ENCODE measurements around the gene IL17F.
"Not testable (repeated sequence)": the region's sequence is repeated elsewhere in the genome, so short reads cannot be mapped to it uniquely, and the experiment has no call there.

The IL17F gene

DNA sequence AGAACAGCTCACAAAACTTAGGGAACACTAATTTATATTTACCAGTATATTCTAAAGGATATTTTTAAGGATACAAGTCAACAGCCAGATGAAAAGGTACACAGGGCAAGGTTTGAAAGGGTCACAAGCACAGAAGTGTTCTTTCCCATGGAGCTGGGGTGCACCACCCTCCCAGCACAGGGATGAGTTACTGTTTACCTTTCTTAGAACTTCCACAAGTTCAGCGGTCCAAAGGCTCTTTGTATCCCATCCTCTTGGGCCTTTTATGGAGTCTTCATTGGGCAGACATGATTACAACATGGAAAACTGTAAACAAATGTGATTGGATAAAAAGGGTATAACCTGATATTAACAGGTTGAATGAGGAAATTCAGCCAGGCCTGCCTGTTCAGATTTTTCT, 1.1 kb upstream of the IL17F start:
- DNase-seq (ENCODE audit: low read depth), result no peak

DNA sequence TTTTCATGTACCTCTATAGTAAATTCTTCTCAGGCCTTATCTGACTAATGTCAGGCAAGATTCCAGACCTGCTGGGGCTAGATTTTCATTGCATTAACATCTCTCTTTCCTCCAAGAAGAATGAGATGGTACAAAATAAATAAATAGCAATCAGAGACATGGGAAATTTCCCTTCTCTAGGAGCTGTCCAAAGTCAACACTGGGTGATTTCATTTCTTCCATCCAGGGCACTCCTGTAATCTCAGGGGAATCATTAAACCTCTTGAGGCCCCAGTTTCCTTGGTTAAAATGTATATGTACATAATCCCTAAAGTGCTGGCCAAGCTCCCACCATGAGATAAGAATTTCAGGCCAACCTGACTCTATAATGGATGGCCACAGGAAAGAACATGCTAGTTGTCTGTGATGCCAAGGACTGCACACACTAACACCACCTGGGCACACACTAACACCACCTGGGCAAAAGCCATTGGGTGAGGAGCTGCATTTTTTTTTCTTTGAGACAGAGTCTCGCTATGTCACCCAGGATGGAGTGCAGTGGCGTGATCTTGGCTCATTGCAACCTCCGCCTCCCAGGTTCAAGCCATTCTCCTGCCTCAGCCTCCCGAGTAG, 912 bp downstream of the IL17F start:
- no peak for DNase-seq (ENCODE audit: low read depth)

DNA sequence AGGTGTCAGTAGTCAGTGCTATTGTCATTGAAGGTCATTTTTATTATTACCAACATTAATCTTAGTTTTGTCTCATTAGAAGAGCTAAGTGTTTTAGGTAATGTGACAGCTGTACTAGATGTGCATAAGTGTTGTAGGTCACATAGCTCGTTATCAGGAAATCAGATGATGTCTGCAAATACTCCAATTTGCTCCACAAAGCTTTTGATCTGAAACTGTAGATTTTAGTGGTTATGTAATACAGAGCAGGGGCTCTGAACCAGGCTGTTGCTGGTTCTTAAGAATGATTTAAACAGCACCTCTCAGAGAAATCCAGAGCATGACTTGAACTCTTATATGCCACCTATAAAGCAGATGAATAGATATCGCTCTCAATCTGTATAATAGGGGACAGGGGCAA, 2.5 kb downstream of the IL17F start:
- no peak for DNase-seq (ENCODE audit: low read depth)

DNA sequence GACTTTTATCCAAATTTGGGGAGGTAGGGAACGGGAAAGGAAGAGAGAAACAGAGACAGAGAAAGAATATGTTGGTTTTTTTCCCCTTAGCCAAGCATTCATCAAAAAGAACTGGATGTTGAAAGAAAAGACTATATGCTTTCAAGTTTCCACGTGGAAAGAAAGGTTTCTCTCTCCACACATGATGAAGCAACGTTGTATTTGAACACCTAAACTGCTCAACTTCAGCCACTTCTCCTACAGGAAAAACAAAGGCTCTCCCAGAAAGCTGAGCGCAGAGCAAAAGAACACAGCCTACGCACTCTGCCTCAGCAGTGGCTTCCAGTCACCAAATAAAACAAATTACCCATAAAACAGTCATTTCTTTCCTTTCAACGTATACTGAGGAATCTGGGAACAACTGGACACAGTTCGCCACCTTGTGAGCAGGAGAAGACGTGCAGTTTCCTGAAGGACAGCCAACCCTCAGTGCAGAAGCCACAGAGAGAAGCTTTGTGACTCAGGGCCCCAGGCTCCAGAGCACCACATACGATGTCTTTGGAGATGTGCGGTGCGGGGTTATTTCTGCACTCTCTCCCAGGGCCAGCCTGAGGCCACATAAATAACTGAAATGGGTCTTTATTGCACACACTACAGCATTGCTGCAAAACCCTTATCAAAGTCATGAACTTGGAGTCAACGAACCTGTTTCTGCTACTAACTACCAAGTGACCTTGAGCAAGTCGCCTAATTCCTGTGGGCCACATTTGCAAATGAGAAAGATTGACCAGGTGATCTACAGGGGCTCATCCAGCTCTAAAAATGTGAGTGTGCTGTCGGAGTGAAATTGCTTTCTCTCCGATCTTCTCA, 10.1 kb downstream of the IL17F start:
- DNase-seq (ENCODE audit: low read depth), result peak; percentile 54

DNA sequence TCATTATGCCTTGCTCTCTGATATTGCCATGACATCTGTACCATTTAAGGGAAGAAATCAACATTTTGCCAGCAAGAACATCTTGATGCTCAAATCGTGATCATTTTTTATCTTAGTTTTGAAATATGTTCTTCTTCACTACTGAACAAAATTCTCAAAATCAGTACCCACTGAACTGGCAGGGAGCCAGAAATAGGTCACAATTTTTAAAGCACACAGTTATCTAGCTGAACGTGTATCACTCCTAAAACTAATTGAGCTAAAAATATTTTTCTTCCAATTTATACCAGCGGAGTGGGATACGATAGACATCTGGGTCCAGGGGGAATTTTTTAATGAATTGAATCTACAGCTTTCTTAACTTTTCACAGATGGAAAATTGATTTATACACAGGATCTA, 11.3 kb downstream of the IL17F start:
- DNase-seq (ENCODE audit: low read depth), result no peak

DNA sequence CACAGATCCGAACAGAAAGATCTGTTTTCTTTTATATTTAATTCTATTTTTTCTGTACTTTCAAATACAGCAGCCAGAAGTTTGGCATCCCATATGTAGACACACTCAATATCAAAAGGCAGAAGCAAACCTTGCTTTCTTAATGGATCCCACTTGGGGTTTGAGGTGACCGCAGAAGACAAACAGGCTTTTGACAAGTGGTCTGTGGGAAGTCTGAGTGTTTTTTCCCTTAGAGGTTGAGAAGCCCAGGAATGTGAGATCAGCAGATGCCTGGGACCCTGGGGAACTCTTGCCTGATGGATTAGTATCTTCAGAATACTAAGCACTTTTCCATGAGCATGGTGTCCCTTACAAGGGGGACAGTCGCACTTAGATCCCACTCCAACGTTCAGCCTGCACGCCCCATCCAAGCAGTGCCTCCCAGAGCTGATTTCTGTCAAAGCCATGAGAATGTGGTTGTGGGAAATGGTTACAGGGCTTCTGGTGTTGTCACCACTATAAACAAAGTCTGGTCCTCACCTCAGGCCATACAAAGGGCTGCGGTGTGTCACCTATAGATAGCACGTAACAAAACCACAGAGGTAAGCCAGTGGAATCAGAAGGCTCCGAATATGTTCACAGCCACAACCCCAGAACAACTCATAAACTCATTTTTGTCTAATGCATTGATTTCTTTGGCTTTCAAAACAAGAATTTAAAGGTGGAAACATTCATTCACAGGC, 12.7 kb downstream of the IL17F start:
- no peak for DNase-seq (ENCODE audit: low read depth)

DNA sequence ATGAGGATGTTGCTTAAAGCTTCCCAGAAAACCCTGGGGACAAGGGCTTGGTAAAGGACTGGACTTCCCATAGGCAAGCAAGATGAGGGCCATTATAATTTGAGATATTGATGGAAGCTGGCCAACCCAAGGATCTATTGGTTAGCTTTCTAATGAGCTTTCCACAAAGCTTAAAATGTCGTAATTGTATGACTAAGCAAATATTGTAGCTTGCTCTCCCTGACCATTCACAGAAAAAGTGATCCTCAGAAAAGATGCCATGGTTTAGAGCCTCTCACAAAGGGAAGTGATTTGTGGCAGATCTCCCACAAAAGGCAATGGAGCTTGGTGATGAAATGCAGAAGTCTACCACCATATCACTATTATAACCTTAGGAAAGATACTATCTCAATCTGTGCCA, 13.6 kb downstream of the IL17F start:
- no peak for DNase-seq (ENCODE audit: low read depth)

DNA sequence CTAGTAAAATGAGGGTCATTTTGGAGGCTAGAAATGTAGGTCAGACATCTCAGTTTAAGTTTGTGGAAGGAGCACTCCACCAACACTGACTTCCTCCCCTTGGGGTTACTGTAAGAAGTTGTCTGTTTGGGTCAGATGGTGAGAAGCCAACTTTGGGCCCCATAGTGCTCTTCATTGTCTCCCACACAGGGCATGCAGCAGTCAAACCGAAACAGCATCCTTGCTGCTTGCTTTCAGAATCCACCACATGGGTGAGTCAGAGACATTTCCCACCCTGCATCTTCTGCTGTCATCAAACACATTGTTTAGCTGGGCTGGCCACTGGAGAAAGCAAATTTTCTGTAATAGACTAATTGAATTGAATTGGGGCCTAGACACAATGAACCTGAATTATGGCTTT, 16.8 kb downstream of the IL17F start:
- DNase-seq (ENCODE audit: low read depth), result no peak

DNA sequence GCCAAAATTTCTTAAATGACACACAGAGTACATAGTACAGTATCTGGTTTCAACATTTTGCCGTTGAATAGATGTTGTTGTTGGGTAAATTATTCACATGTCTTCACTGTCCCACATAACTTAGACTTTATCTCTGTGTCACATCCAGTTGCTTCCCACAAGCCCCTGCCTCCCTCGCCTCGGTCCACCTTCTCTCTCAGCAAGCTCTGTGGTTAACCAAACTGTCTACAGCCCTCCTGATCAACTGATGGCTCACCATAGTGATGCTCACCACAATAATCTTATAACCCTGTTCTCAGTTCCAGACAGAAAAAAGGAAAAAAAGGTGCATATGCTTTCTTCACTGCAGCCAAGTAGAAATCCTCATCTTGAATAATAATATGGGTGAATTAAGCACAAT, 23.0 kb downstream of the IL17F start:
- DNase-seq (ENCODE audit: low read depth), result no peak

DNA sequence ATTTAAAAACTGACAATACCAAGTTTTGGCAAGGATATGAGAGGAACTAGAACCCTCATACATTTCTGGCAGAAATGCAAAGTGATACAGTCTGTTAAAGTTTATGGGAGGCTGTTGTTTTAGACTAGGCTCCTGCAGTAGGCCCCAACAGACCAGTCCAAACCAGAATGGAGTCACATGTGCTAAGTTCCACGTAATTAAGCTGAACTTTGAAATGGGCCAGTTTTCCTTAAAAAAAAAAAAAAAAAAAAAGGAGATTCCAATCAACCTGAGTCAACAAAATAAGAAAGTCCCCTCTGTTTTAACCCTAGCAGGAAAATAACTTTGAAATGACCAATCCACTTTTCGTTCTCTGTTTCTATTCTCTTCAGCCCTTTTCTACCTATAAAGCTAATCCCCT, 26.5 kb downstream of the IL17F start:
- DNase-seq (ENCODE audit: low read depth), result no peak

DNA sequence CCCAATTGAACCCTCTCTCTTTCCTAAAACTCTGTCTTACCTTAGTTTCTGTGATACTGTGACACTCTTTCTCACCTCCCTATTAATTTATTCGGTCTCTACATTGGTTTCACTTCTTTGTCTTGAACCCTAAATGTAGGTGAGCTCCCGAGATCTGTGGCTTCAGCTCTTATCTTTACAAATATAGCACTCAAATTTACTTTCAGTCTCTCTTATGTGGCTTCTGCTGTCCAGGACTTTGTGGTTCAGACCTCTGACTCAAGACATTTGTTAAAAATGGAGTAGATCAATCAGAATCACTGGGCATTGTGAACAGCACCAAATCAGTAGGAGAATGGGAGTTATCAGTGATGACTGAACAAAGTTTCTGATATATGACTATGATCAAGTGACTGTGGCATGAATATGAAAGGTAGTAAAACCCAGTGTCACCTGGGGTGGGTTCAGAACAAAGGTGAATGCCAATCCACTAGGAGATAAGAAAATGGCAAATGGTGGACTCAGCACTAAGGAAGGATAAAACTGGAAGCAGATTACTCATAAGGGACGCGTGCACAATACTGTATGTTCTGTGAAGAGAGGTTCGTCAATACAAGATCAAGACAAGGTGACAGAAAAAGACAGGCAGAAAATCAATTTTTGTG, 27.2 kb downstream of the IL17F start:
- no peak for DNase-seq (ENCODE audit: low read depth)

DNA sequence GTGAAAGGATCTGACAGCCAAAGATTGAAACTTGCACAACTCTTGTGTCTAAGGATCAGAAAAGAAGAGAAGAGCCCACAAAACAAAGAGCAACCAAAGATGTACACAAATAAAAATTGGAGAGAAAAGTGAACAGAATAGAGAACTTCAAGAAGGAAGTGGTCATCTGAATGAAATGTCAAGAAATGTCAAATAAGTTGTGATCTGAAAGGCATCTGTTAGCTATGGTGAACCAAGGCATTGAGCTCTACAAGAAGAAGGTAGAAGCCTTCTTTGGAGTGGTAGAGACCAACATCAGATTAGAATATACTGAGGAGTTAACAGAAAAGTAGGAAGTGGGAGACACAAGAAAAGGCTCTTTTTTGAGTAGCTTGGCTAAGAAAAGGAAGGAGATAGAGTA, 28.5 kb downstream of the IL17F start:
- DNase-seq (ENCODE audit: low read depth), result no peak

DNA sequence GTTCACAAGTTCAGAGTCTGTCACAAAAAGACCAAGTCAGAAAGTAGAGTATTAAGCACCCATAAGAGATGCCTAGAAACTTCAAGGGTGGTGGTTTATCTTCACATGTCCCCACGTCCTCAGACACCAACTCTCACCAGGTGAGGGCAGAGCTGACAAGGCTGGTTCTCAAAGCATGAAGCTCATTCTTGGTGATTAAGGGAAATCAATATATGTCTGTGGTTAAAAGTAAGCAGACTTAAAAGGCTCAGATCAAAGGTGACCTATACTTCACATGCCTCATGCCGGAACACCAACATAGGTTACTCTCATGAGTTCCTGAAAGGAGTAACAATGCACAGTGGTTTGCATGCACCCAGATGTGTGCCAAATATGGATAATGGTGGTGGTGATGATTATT, 31.2 kb downstream of the IL17F start:
- DNase-seq (ENCODE audit: low read depth), result no peak

DNA sequence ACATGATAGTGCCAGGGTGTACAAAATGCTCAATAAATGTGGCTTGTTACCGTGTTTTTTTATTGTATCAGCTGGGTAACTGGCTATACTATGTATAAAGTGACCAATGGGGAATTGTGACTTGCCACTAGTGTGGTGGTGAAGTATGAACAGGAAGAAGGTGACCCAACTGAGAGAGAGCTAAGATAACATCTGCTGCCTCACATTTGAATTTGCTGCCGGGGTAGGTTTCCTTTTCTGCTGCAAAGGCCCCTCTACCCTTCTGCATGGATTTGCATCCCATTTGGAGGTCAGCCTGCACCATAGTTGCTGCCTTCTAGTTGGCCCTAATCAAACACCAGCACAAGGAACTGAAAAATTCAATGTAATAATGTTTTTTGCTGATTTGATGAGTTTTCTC, 34.1 kb downstream of the IL17F start:
- no peak for DNase-seq (ENCODE audit: low read depth)

DNA sequence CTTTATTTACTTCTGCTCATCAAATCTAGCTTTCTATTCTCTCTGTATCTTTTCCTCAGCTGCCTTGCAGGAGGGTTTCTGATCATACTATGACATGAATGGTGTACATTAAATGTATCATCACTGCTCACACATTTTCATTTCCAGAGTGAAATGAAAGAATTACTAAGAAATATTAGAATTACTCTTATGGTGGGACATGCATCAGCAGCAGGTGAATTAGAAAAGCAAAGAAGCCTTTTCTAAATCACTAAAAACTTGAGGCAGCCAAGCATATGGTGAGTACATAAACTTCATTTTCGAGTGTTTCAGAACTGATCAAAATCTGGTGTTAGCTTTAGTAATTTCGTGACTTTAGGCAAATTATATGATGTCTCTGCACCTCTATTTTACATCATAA, 34.5 kb downstream of the IL17F start:
- DNase-seq (ENCODE audit: low read depth), result no peak

DNA sequence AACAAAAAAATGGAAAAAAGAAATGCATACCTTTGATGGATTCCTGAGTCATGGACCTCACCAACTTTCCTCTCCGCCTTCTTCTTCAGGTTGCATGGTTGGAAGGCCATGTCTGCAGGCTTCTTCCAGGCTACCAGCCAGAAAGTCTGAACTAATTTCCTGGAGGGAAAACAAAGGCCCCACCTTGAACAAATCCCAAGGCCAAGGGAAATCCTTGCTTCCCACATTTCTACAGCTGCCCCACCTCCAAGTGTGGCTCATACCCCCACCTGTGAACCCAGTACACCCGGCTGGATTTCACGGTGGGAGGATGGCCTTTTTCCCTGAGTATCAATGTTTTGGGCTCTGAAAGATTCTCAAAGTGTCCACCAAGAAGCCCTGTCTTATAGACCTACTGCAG, 35.7 kb downstream of the IL17F start:
- DNase-seq (ENCODE audit: low read depth), result no peak

DNA sequence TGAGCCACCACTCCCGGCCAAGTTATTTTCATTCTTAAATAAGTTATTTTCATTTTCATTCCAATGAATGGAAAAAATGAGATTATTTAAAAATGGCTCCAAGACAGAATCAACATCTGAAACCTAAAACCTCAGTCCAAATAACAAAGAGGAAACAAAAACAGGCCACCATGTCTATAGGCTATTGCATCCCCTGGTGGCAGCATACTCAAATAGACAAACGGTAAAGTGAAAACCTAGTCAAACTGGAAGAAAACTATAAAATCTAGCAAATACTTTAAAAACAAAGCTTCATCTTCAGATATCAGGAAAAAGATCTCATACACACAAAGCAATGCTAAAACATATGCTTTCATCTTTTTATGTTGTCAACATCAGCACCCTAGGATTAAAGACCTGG, 37.2 kb downstream of the IL17F start:
- DNase-seq (ENCODE audit: low read depth), result no peak

DNA sequence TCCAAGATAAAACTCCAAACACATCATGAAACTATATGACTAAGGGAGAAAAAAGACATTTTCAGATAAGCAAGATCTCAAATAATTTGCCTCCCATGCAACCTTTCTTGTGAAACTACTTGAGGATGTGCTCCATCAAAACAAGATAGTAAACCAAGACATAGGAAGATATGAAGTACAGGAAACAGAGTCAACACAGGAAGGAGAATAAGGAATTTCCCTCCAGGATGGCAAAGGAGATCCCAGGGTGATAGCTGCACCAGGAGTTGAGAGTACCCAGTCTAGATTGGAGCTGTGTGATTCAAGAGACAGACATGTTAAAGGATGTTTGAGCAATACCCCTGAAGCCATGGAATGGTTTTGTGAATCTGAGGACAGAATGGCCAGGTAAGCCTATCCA, 42.8 kb downstream of the IL17F start:
- no peak for DNase-seq (ENCODE audit: low read depth)

DNA sequence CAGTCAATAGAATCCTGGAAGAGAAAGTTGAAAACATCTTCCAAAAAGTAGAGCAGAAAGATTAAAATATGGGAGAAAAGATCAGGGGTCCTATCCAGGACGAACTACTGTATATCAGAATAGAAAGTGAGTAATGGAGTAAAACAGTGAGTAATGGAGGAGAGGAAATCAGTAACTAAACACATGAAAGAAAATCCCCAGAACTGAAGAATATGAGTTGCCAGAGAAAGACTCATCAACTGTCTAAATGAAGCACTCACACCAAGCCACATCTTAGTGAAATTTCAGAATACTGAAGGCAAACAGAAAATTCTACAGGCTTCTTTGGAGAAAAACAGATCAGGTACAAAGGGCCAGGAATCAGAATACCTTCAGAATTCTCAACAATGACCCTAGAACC, 43.3 kb downstream of the IL17F start:
- DNase-seq (ENCODE audit: low read depth), result no peak

DNA sequence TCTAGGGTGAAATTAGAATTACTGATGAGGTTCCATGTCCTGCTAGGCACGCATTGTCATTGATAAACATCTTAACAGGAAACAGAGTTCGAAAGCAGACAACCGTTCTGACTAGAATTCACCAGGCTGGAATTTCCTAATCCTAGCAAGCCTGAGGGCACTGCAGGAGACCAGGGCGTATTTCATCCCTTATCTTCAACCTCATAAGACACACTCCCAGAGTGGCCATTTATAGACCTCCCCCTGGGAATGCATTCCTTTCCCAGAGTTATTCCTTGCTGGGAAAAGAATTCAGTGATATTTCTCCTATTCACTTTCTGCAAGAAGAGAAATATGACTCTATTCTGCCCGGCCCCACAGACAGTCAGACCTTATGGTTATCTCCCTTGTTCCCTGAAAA, 44.2 kb downstream of the IL17F start:
- DNase-seq (ENCODE audit: low read depth), result not testable (repeated sequence)

DNA sequence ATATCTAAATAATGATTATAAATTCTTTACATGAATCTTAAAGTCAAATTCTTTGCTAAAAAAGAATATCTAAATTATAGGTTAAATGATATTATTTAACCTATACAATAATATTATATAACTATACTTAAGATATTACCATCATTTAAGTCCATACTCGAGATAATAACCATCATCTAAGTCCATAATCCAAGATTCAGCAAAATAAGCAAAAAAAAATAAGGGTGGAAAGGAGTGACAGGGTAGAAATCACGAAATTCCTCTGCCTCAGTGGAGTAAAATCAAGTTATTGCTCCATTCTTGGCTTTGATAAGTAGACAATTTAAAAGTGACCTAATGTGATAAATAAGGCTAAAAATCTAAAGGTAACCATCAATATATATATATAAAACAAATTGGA, 48.4 kb downstream of the IL17F start:
- DNase-seq (ENCODE audit: low read depth), result no peak

DNA sequence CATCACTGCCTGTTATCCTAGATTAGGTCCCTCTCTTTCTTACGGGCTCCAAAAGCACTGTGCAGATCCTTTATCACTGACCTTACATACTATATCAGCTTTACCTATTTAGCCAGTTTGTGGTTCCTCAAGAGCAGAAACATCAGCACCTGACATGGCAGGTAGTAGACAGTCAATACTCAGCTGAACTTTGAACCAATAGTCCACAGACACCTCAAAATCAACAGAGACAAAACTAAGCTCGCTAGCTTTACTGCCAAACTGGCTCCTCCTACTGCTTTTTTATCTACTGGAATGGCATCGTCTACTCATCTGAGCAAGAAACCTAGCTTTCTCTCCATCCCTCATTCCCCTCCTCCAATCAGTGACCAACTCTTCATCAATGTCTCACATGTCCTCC, 52.5 kb downstream of the IL17F start:
- DNase-seq (ENCODE audit: low read depth), result no peak

DNA sequence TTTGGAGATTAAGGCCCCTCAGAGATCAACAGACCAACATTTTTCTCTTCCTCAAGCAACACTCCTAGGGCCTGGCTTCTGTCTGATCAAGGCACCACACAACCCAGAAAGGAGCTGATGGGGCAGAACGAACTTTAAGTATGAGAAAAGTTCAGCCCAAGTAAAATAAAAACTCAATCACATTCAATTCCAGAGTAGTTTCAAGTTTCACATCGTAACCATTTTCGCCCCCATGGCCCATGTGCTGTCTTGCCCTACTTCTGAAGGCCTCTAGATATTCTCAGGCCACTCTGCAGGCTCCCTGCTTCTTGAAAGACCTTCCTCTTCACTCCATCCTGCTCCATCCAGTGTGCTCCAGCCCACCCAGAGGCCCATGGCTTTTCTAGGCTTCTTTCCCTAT, 53.9 kb downstream of the IL17F start:
- no peak for DNase-seq (ENCODE audit: low read depth)
